Ishikawa (cell line): ENCODE measurements around the gene MGAT1.
A peak's percentile ranks its signal among the peaks of the same experiment; 100 is the strongest.

Experiments
- CEBPB ChIP-seq: IDR thresholded peaks from 2 replicates; pipeline ENCODE4 v1.6.1; 2012
- CREB1 ChIP-seq: IDR thresholded peaks from 2 replicates; pipeline ENCODE4 v1.6.1; 2012; ENCODE audit warnings: low read depth
- EGR1 ChIP-seq: IDR thresholded peaks from 2 replicates; pipeline ENCODE4 v1.6.1; 2012
- EP300 ChIP-seq: IDR thresholded peaks from 2 replicates; pipeline ENCODE4 v1.6.1; 2012; ENCODE audit warnings: borderline replicate concordance
- FOXM1 ChIP-seq: IDR thresholded peaks from 2 replicates; pipeline ENCODE4 v1.6.1; 2012; ENCODE audit warnings: low read depth, borderline replicate concordance
- MAX ChIP-seq: IDR thresholded peaks from 2 replicates; pipeline ENCODE4 v1.6.1; 2012
- NFIC ChIP-seq: IDR thresholded peaks from 2 replicates; pipeline ENCODE4 v1.6.1; 2012
- RAD21 ChIP-seq: IDR thresholded peaks from 2 replicates; pipeline ENCODE4 v1.6.1; 2012; ENCODE audit warnings: low read depth
- TAF1 ChIP-seq: IDR thresholded peaks from 2 replicates; pipeline ENCODE4 v1.6.1; 2012; ENCODE audit warnings: low read depth, mild to moderate bottlenecking
- TCF12 ChIP-seq: IDR thresholded peaks from 2 replicates; pipeline ENCODE4 v1.6.1; 2012; ENCODE audit warnings: low read depth
- TEAD4 ChIP-seq: IDR thresholded peaks from 2 replicates; pipeline ENCODE4 v1.6.1; 2012
- USF1 ChIP-seq: IDR thresholded peaks from 2 replicates; pipeline ENCODE4 v1.6.1; 2012
- YY1 ChIP-seq: IDR thresholded peaks from 2 replicates; pipeline ENCODE4 v1.6.1; 2012; ENCODE audit warnings: low read depth
- ZBTB7A ChIP-seq: IDR thresholded peaks from 2 replicates; pipeline ENCODE4 v1.6.1; 2012; ENCODE audit warnings: low read depth
- TF ChIP-seq, protein P1 (sequence below): IDR thresholded peaks from 2 replicates; pipeline ENCODE4 v1.6.1; 2012; ENCODE audit warnings: low read depth, mild to moderate bottlenecking

Gene MGAT1

DNA sequence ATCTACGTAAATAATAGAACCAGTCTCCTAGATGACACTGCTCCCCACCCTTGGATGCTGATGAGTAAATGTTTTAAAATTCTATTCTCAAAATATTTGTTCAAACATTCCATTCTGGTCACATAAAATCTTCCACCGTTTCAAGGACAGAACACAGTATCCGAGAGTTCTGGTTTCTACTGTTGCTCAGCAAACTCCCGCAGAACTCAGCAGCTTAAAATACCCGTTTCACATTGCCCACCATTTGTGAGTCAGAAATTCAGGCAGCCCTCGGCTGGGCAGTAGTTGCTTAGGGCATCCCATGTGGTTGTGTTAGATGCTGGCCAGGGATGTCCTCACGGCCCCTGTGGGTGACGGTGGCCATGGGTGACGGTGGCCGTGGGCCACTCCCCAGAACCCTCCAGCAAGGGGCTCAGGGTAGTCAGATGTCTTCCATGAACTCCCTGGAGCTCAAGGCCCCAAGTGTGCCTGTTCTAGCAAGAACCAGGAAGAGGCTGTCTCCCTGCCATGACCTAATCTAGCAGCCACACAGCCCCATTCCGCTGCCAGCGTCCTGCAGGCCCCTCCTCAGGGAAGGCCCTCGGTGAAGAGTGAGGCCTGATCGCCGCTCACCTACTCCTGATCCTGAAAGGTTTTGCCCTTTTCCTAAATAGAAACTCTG, 17.4 kb downstream of the MGAT1 start:
- no peak for TF ChIP-seq EGR1
- no peak for TF ChIP-seq YY1
- TF ChIP-seq TAF1: no peak
- TF ChIP-seq, protein P1, sequence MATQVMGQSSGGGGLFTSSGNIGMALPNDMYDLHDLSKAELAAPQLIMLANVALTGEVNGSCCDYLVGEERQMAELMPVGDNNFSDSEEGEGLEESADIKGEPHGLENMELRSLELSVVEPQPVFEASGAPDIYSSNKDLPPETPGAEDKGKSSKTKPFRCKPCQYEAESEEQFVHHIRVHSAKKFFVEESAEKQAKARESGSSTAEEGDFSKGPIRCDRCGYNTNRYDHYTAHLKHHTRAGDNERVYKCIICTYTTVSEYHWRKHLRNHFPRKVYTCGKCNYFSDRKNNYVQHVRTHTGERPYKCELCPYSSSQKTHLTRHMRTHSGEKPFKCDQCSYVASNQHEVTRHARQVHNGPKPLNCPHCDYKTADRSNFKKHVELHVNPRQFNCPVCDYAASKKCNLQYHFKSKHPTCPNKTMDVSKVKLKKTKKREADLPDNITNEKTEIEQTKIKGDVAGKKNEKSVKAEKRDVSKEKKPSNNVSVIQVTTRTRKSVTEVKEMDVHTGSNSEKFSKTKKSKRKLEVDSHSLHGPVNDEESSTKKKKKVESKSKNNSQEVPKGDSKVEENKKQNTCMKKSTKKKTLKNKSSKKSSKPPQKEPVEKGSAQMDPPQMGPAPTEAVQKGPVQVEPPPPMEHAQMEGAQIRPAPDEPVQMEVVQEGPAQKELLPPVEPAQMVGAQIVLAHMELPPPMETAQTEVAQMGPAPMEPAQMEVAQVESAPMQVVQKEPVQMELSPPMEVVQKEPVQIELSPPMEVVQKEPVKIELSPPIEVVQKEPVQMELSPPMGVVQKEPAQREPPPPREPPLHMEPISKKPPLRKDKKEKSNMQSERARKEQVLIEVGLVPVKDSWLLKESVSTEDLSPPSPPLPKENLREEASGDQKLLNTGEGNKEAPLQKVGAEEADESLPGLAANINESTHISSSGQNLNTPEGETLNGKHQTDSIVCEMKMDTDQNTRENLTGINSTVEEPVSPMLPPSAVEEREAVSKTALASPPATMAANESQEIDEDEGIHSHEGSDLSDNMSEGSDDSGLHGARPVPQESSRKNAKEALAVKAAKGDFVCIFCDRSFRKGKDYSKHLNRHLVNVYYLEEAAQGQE: no peak
- TF ChIP-seq ZBTB7A: 0 out of 2 replicates have a peak, but pooled peaks have one; percentile 4
- TF ChIP-seq CREB1: no peak

GRCh38 chr5:180784497-180785097, 18.0 kb downstream of the MGAT1 start:
- TF ChIP-seq RAD21 (peak; percentile 94), ZBTB7A (no peak), TEAD4 (no peak), EP300 (no peak)

DNA sequence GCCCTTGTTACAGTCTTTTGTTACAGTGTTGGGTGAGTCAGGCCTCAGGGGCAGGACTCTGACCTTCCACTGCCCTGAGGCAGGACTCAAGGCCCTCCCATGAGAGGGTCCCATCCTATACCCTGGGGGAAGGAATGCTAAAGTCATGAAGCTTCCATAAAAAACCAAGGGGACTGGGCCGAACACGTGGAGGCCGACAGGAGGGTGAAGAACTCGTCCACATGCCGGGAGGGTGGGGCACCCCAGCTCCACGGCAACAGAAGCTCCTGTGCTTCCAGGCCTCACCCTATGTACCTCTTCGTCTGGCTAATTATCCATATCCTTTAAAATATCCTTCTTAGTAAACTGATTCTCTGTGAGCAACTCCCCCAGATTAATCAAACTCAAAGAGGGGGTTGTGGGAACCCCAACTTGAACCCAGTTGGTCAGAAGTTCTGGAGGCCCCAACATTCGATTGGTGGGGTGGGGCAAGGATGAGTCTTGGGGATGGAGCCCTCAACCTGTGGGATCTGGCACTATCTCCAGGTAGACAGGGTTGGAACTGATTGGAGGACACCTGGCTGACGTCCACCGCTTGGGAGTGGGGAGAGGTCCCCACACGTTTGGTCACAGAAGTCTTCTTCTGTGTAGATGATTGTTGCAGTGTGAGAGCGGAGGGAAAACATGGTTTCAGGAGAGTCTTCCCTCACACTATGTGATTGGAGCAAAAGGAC, 19.1 kb downstream of the MGAT1 start:
- TF ChIP-seq FOXM1: no peak
- no peak for TF ChIP-seq ZBTB7A
- TF ChIP-seq CEBPB: no peak
- TF ChIP-seq, protein P1: no peak
- TF ChIP-seq MAX: no peak
- no peak for TF ChIP-seq TEAD4
- no peak for TF ChIP-seq USF1
- TF ChIP-seq TCF12: no peak

DNA sequence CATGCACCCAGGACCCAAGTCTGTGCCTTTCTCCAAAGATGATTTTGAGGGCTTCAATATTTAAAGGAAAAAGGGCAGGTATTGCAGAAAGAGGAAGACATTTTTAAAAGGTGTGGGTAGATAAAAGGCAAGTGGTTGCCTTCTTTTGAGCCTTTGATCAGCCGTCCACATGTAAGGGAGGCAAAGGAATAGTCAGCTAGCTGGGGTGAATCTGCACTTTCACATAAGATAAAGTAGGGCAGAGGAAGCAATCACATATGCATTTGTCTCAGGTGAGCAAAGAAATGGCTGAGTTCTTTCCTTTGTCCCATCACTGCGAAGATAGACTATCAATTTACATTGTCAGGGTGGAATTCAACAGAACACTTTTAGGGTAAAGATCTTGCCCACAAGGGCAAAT, 19.9 kb downstream of the MGAT1 start:
- no peak for TF ChIP-seq MAX
- no peak for TF ChIP-seq RAD21
- TF ChIP-seq YY1: no peak
- no peak for TF ChIP-seq EGR1
- TF ChIP-seq, protein P1: no peak
- no peak for TF ChIP-seq TCF12
- no peak for TF ChIP-seq NFIC

GRCh38 chr5:180779985-180780610, 22.5 kb downstream of the MGAT1 start:
- TF ChIP-seq MAX (no peak), ZBTB7A (no peak), TEAD4 (no peak), TAF1 (no peak), TCF12 (no peak), NFIC (no peak), RAD21 (no peak), YY1 (no peak), CEBPB (no peak), EP300 (no peak), USF1 (no peak), CREB1 (no peak), EGR1 (no peak), FOXM1 (no peak)
- TF ChIP-seq, protein P1: no peak
